Heart right ventricle (tissue), 16 donors: ENCODE results near the gene NEK7. TPM values are rescaled to one million over a fixed set of nuclear protein-coding genes. Genes with fewer than 3 reads are reported as not detected.

Experiments used
- ATAC-seq, 8 donors: fragments of 200-7000 bp; cut with Tn5 transposase; one replicate each; pipeline ENCODE4 v1.9.1; 2020; ENCODE audit warnings: mild to moderate bottlenecking in 8 of 8, moderate library complexity in 8 of 8, moderate number of reproducible peaks in 1 of 8
- DNase-seq, 2 donors: peaks; one replicate each; pipeline ENCODE4 v3.0.0-alpha.2; 2020
- H3K27ac ChIP-seq, 10 donors: fragments of 200-600 bp; sonication (generic) in 2 of 10; one replicate each; pipeline versions ENCODE4 v1.5.0 to v1.8.0; 2020 to 2022; ENCODE audit warnings: mild to moderate bottlenecking in 3 of 10
- H3K27me3 ChIP-seq, 7 donors: fragments of 200-600 bp; one replicate each; pipeline ENCODE4 v1.8.0; 2021 to 2022; ENCODE audit warnings: mild to moderate bottlenecking in 2 of 7
- H3K36me3 ChIP-seq, 9 donors: fragments of 200-600 bp; sonication (generic) in 1 of 9; one replicate each; pipeline versions ENCODE4 v1.5.0 to v1.8.0; 2020 to 2022; ENCODE audit warnings: mild to moderate bottlenecking in 2 of 9
- H3K4me1 ChIP-seq, 9 donors: fragments of 200-600 bp; sonication (generic) in 1 of 9; one replicate each; pipeline versions ENCODE4 v1.5.0 to v1.8.0; 2020 to 2022; ENCODE audit warnings: mild to moderate bottlenecking in 4 of 9
- H3K4me3 ChIP-seq, 10 donors: fragments of 200-600 bp; sonication (generic) in 2 of 10; one replicate each; pipeline versions ENCODE4 v1.5.0 to v1.8.0; 2020 to 2022; ENCODE audit warnings: mild to moderate bottlenecking in 7 of 10, moderate library complexity in 2 of 10
- H3K9me3 ChIP-seq, 11 donors: fragments of 200-600 bp in 10 of 11; sonication (generic) in 2 of 11; one replicate each; pipeline versions ENCODE4 v1.5.0 to v1.8.0; 2013 to 2022; ENCODE audit warnings: mild to moderate bottlenecking in 2 of 11, control low read depth in 1 of 11, moderate library complexity in 1 of 11
- WGBS, 2 donors: extraction: QIAGEN DNeasy Blood & Tissue Kit; methylation state at CpG; one replicate each; pipeline ENCODE4 v1.1.7; 2013; ENCODE audit warnings: inconsistent platforms in 1 of 2; 5-methylcytosine and 5-hydroxymethylcytosine counted together
- intact Hi-C, 10 donors: fragments of 100-400 bp; cut with DNase I; formaldehyde crosslinking; loops; one replicate each; pipeline versions ENCODE4 v1.11.1 to v1.14.2; 2022
- polyA plus RNA-seq, 2 donors: library from polyadenylated mRNA; stranded (reverse); fragments of 200-250 nt; gene quantifications; one replicate each; pipeline ENCODE4 v1.2.3, GENCODE V29; 2013
- total RNA-seq, 10 donors: library from RNA; stranded (reverse); fragmentation: NEBNext Ultra II Directional in 3 of 10; extraction: Animal tissue kit (Norgen Biotek cat#: 25700) in 3 of 10; gene quantifications; one replicate each; pipeline versions ENCODE4 v1.2.1 to v1.2.4, GENCODE V29; 2021 to 2023
- TF ChIP-seq, protein P1 (sequence below), 9 donors: fragments of 200-600 bp; sonication (generic) in 2 of 9; IDR thresholded peaks; one replicate each; pipeline versions ENCODE4 v1.5.0 to v1.8.0; 2021 to 2022; ENCODE audit warnings: antibody characterized with exemption in 9 of 9, mild to moderate bottlenecking in 5 of 9, moderate library complexity in 1 of 9
- donor health status: Arrhythmogenic right ventricular cardiomyopathy.
- donor health status: ischemic (EF 13 %, LVEDD 7.1; RV severe dilation, severe dysfunction).
- donor health status: healthy with polysubstance abuse.
- donor health status: DM: no; HTN: yes; CAD: no.
- donor health status: DM: no; HTN: no; CAD: no.
- donor health status: ischemic (EF 25% LVEDD 6.9; RV normal size, moderate dysfunction).
- donor health status: ischemic (EF 25% LVEDD 5.7; RV mildly dilated, moderate dysfunction).
- donor health status: healthy.
- donor health status: DM: yes; HTN: yes; CAD: no.
- donor health status: Ischemic cardiomyopathy.
- donor health status: ischemic (EF 35%, LVEDD 5.7; RV mildly dilated, moderate dysfunction).
- donor health status: nonischemic (EF 11% LVEDD 7.7; RV severe dilation, severe dysfunction).
- donor health status: DM: yes; HTN: yes; CAD: no.
- donor health status: PGD.
- donor health status: ischemic (EF 29% LVEDD 5.4; RV normal size, mild dysfunction).
- donor health status: nonischemic (EF 23%, LVEDD 6.1; RV moderate dilation, normal function).

NEK7 gene
- total and polyA plus RNA-seq, 12 donors: 57.3 to 279 (median 207) TPM

DNA sequence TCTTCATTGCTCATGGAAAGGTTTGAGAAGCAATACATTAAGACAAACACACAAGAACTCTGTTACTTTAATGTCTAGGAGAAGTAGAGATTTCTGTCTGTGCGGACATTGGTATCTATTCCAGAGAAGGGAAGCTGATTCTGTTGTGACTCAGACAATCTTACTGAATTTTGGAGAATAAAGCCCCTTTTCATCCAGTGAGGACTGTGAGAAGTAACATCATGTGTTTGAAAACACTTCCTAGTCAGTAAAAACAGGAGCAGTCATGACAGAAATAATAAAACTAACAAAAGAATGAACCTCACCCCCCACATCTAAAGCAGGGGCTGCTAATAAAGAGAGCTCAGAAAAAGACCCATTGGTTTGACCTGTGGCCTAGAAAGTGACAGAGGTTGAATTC, 46.6 kb downstream of the NEK7 start:
- TF ChIP-seq, protein P1, sequence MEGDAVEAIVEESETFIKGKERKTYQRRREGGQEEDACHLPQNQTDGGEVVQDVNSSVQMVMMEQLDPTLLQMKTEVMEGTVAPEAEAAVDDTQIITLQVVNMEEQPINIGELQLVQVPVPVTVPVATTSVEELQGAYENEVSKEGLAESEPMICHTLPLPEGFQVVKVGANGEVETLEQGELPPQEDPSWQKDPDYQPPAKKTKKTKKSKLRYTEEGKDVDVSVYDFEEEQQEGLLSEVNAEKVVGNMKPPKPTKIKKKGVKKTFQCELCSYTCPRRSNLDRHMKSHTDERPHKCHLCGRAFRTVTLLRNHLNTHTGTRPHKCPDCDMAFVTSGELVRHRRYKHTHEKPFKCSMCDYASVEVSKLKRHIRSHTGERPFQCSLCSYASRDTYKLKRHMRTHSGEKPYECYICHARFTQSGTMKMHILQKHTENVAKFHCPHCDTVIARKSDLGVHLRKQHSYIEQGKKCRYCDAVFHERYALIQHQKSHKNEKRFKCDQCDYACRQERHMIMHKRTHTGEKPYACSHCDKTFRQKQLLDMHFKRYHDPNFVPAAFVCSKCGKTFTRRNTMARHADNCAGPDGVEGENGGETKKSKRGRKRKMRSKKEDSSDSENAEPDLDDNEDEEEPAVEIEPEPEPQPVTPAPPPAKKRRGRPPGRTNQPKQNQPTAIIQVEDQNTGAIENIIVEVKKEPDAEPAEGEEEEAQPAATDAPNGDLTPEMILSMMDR (IDR thresholded peaks at IDR 0.05): no peak
- H3K27ac ChIP-seq: peak overlapping the region in 1 of 10 donors; percentile 32
- no peaks in the 10 kb centered on the region for H3K36me3 ChIP-seq
- no peaks in the 10 kb centered on the region for H3K9me3 ChIP-seq
- H3K4me1 ChIP-seq: peaks cover 0 to 84% (median 57%) of the 10 kb centered on the region in 9 donors
- DNase-seq (no peak), ATAC-seq (no peak)
- no peaks in the 10 kb centered on the region for H3K27me3 ChIP-seq
- 74 to 78% methylated on average over 1 of the region's 1 CpG for WGBS, 2 donors
- no peak overlapping the region for H3K4me3 ChIP-seq
- intact Hi-C loops: loop anchor here in 3 of 10 donors (5.0 to 10.0 kb wide), 4 partner anchors 46 to 261 kb away; partner anchors contain the start of gene NEK7 (in 1 of the 3)

DNA sequence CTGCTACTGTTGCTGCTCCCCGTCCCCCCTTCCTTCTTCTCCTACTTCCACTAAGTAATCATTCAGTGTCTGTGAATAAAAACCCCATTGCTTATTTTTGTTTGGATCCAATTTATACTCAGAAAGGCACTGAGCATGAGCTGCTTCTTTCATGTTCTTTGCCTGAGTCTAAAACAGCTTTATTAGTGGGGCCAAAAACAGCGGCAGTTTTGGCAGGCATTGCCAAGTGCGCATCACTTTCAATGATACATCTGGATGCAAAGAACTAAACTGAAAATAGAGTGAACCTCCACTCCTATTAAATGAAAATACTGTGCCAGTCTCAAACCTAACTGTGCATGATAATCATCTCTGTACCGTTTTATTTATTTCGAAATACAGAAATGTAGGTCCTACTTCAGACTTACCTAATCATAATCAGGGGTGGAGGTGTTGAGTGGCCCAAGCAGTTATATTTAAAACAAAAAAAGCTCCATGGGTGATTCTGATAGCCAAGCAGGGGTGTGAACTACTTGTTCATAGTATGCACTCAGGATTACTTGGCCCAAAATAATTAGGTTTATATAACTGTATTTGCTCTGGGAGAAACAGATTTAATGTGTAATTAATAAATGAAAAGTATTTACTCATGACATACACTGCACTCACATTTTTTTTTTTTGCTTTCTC, 48.4 kb downstream of the NEK7 start:
- Histone ChIP-seq H3K36me3 (peaks cover 0 to 6% (median 0%) of the 10 kb centered on the region in 9 donors), H3K27ac (peak overlapping the region in 8 of 10 donors; percentile 24 to 69 (median 44)), H3K9me3 (no peaks in the 10 kb centered on the region), H3K27me3 (no peaks in the 10 kb centered on the region), H3K4me3 (peak overlapping the region in 3 of 10 donors; percentile 6 to 29 (median 18)), H3K4me1 (peaks cover 0 to 67% (median 47%) of the 10 kb centered on the region in 9 donors)
- TF ChIP-seq, protein P1 (IDR thresholded peaks at IDR 0.05): no peak
- peak in 1 of 2 donors; percentile 22 for DNase-seq
- WGBS, 2 donors: 45 to 46% methylated on average over 5 of the region's 5 CpGs
- ATAC-seq: peak in 6 of 8 donors; percentile 31 to 74 (median 51)
- intact Hi-C loops: loop anchor here in 3 of 10 donors (5.0 to 10.0 kb wide), 4 partner anchors 48 to 260 kb away; partner anchors contain the start of gene NEK7 (in 1 of the 3)

DNA sequence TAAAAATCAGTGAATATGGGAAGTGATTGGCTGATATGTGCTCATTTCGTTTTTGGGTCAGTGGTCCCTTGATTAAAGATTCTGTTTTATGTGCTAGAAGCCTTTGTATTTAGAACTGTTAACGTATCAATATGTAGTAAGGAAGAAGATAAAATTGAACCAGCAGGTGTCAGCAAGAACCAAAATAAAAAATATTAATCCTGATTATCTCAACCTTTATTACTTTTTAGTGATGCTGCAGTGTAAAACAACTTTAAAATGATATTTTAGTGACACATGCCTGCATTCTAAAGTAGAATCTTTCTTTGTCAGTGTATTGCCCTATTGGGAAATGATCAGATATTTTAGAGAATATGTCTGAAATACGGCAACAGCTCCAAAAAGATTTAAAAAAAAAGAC, 49.5 kb downstream of the NEK7 start:
- TF ChIP-seq, protein P1 (IDR thresholded peaks at IDR 0.05): peak in 5 of 9 donors; percentile 16 to 41 (median 23)
- DNase-seq (no peak), ATAC-seq (no peak)
- no peak overlapping the region for H3K4me3 ChIP-seq
- H3K27me3 ChIP-seq: no peaks in the 10 kb centered on the region
- peaks cover 0 to 7% (median 0%) of the 10 kb centered on the region in 9 donors for H3K36me3 ChIP-seq
- WGBS, 2 donors: 62 to 68% methylated on average over 3 of the region's 3 CpGs
- peaks cover 0 to 56% (median 41%) of the 10 kb centered on the region in 9 donors for H3K4me1 ChIP-seq
- intact Hi-C loops: loop anchor here in 3 of 10 donors (5.0 to 10.0 kb wide), 4 partner anchors 49 to 259 kb away; partner anchors contain the start of gene NEK7 (in 1 of the 3)
- no peaks in the 10 kb centered on the region for H3K9me3 ChIP-seq
- H3K27ac ChIP-seq: peak overlapping the region in 5 of 10 donors; percentile 34 to 60 (median 45)

DNA sequence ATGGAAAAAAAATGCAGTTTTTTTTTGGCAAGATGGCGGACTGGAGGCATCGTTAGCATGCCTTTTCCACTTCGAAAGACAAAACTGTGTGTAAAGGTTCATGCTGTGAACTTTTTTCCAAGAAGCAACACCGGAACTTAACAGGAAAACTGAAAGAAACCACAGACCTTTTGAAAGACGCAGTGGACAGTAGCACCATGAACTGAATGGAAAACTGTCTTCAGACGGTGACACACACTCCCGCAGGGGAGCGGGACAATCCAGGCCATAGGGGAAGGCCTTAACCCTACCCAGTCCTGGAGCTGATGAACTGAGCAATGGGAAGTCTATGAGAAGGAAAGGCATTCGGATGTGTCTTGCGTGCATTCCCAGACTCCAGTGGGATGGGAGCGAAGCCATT, 54.9 kb downstream of the NEK7 start:
- H3K4me3 ChIP-seq: no peak overlapping the region
- peaks cover 0 to 7% (median under 1%) of the 10 kb centered on the region in 9 donors for H3K4me1 ChIP-seq
- peaks cover 0 to 25% (median 12%) of the 10 kb centered on the region in 11 donors for H3K9me3 ChIP-seq
- intact Hi-C loops: no loop called here
- 95 to 96% methylated on average over 11 of the region's 11 CpGs for WGBS, 2 donors
- TF ChIP-seq, protein P1 (IDR thresholded peaks at IDR 0.05): no peak
- no peak for DNase-seq
- H3K27me3 ChIP-seq: no peaks in the 10 kb centered on the region
- H3K36me3 ChIP-seq: peaks cover 0 to 26% (median 8%) of the 10 kb centered on the region in 9 donors
- no peak overlapping the region for H3K27ac ChIP-seq
- peak in 3 of 8 donors; percentile 22 to 35 (median 25) for ATAC-seq
